Neural cell (in vitro differentiated cells): ENCODE data around the gene HCN1. TPM values are rescaled to one million over a fixed set of nuclear protein-coding genes. Genes with fewer than 3 reads are reported as not detected.

ENCODE experiments used
- H2AFZ ChIP-seq: fragments of 200-600, 300-800 bp; sonication (generic), shearing (Covaris generic); 2 replicates; pipeline ENCODE4 v1.6.0; 2014; ENCODE audit warnings: low read depth, mild to moderate bottlenecking, antibody characterized with exemption, low read length, moderate library complexity
- H3F3A ChIP-seq: fragments of 200-600 bp; shearing (Covaris generic); 2 replicates; pipeline ENCODE4 v1.6.1; 2016; ENCODE audit warnings: mild to moderate bottlenecking, moderate library complexity, mixed read lengths, antibody characterized with exemption, low read length; ENCODE audit not compliant: insufficient read depth, poor library complexity, severe bottlenecking
- H3K27ac ChIP-seq: fragments of 200-600, 300-800 bp; sonication (generic), shearing (Covaris generic); 2 replicates; pipeline ENCODE4 v1.5.1; 2014; ENCODE audit warnings: mild to moderate bottlenecking, low read length, moderate library complexity
- H3K27me3 ChIP-seq: fragments of 300-800, 200-600 bp; sonication (generic), shearing (Covaris generic); 2 replicates; pipeline ENCODE4 v1.6.0; 2014; ENCODE audit warnings: mild to moderate bottlenecking, low read depth, low read length, moderate library complexity; ENCODE audit not compliant: insufficient read depth
- H3K36me3 ChIP-seq: fragments of 300-800, 200-600 bp; sonication (generic), shearing (Covaris generic); 2 replicates; pipeline ENCODE4 v1.5.1; 2014; ENCODE audit warnings: mild to moderate bottlenecking, antibody characterized with exemption, low read length, moderate library complexity; ENCODE audit not compliant: insufficient read depth
- H3K4me2 ChIP-seq: fragments of 300-800, 200-600 bp; sonication (generic), shearing (Covaris generic); 2 replicates; pipeline ENCODE4 v1.6.0; 2014; ENCODE audit warnings: mild to moderate bottlenecking, low read length
- H3K4me3 ChIP-seq: fragments of 300-800, 200-600 bp; sonication (generic), shearing (Covaris generic); 2 replicates; pipeline ENCODE4 v1.5.1; 2014; ENCODE audit warnings: mild to moderate bottlenecking, low read length, moderate library complexity
- H3K79me2 ChIP-seq: fragments of 200-600 bp; shearing (Covaris generic); replicated peaks from 2 replicates; pipeline ENCODE4 v1.6.0; 2014; ENCODE audit warnings: mild to moderate bottlenecking, low read length, moderate library complexity; ENCODE audit not compliant: insufficient read depth
- H3K9ac ChIP-seq: fragments of 300-800, 200-600 bp; sonication (generic), shearing (Covaris generic); 2 replicates; pipeline ENCODE4 v1.6.1; 2016; ENCODE audit warnings: mild to moderate bottlenecking, low read length, mixed read lengths
- H3K9me2 ChIP-seq: fragments of 200-600 bp; shearing (Covaris generic); 2 replicates; pipeline ENCODE4 v1.6.1; 2016; ENCODE audit warnings: mild to moderate bottlenecking, low read length, mixed read lengths; ENCODE audit not compliant: insufficient read depth
- H3K9me3 ChIP-seq: fragments of 200-600, 300-800 bp; sonication (generic), shearing (Covaris generic); 2 replicates; pipeline ENCODE4 v1.6.1; 2016; ENCODE audit warnings: mild to moderate bottlenecking, mixed run types, low read length, moderate library complexity, mixed read lengths
- H4K20me1 ChIP-seq: fragments of 200-600 bp; shearing (Covaris generic); 2 replicates; pipeline ENCODE4 v1.6.1; 2016; ENCODE audit warnings: mild to moderate bottlenecking, mixed run types; ENCODE audit not compliant: insufficient read depth
- CTCF ChIP-seq: fragments of 450-650 bp; IDR thresholded peaks from 2 replicates; pipeline ENCODE4 v1.5.1; 2014; ENCODE audit warnings: antibody characterized with exemption, mild to moderate bottlenecking, moderate library complexity; ENCODE audit not compliant: poor library complexity, severe bottlenecking
- EP300 ChIP-seq: fragments of 450-650 bp; conservative IDR thresholded peaks from 2 replicates; pipeline ENCODE4 v1.6.1; 2014; ENCODE audit warnings: antibody characterized with exemption, mild to moderate bottlenecking, moderate library complexity; ENCODE audit not compliant: poor library complexity, severe bottlenecking
- EZH2 ChIP-seq: fragments of 200-600, 300-800 bp; shearing (Covaris generic), sonication (generic); IDR thresholded peaks from 2 replicates; pipeline ENCODE4 v1.6.1; 2014; ENCODE audit warnings: antibody characterized with exemption, low read length, borderline replicate concordance, mild to moderate bottlenecking; ENCODE audit not compliant: insufficient read depth, poor library complexity, severe bottlenecking
- MXI1 ChIP-seq: fragments of 450-650 bp; conservative IDR thresholded peaks from 2 replicates; pipeline ENCODE4 v1.6.1; 2014; ENCODE audit warnings: antibody characterized with exemption, mild to moderate bottlenecking; ENCODE audit not compliant: poor library complexity, severe bottlenecking
- POLR2AphosphoS5 ChIP-seq: IDR thresholded peaks from 2 replicates; pipeline ENCODE4 v1.6.1; 2012
- RAD21 ChIP-seq: fragments of 450-650 bp; conservative IDR thresholded peaks from 2 replicates; pipeline ENCODE4 v1.6.1; 2014; ENCODE audit warnings: antibody characterized with exemption, mild to moderate bottlenecking, moderate library complexity
- SMC3 ChIP-seq: fragments of 450-650 bp; conservative IDR thresholded peaks from 2 replicates; pipeline ENCODE4 v1.6.1; 2014; ENCODE audit warnings: antibody characterized with exemption, mild to moderate bottlenecking, moderate library complexity; ENCODE audit not compliant: poor library complexity
- TAF1 ChIP-seq: IDR thresholded peaks from 2 replicates; pipeline ENCODE4 v1.6.1; 2012; ENCODE audit warnings: low read depth
- polyA plus RNA-seq: library from polyadenylated mRNA; depleted of rRNA; stranded (reverse); fragments of >200 nt; gene quantifications from 2 replicates; pipeline ENCODE4 v1.2.3, GENCODE V29; 2014
- TF ChIP-seq, protein P1 (sequence below): IDR thresholded peaks from 2 replicates; pipeline ENCODE4 v1.6.1; 2012; ENCODE audit warnings: borderline replicate concordance

The HCN1 gene
- polyA plus RNA-seq, 1 donor from 2014 or later, result 1.4 TPM

GRCh38 chr5:45410304-45410995 is 285.7 kb downstream of the HCN1 start:
- no peak overlapping the region for H2AFZ ChIP-seq

DNA sequence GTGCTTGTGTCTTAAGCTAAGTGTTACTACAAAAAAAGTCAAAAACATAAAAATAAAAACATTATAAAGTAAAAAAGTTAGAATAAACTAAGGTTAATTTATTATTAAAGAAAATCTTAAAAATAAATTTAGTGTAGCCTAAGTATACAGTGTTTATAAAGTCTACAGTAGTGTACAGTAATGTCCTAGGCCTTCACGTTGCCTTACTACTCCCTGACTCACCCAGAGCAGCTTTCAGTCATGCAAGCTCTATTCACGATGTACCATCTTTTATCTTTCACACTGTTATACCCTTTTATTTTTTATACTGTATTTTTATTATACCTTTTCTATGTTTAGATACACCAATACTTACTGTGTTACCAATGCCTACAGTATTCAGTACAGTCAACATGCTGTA is 288.1 kb downstream of the HCN1 start:
- Histone ChIP-seq H2AFZ (no peak overlapping the region), H3K9me2 (no peaks in the 10 kb centered on the region), H3K9me3 (no peaks in the 10 kb centered on the region), H3K4me3 (no peak overlapping the region), H3K4me2 (no peak overlapping the region), H3K79me2 (no peaks in the 10 kb centered on the region), H3K36me3 (no peaks in the 10 kb centered on the region), H3K9ac (no peak overlapping the region), H3F3A (no peaks in the 10 kb centered on the region), H4K20me1 (no peaks in the 10 kb centered on the region), H3K27me3 (no peaks in the 10 kb centered on the region), H3K27ac (no peak overlapping the region)
- no peak for TF ChIP-seq CTCF
- TF ChIP-seq MXI1, result no peak
- TF ChIP-seq EZH2, result no peak
- no peak for TF ChIP-seq SMC3
- TF ChIP-seq EP300, result no peak
- TF ChIP-seq TAF1, result no peak
- no peak for TF ChIP-seq RAD21
- TF ChIP-seq POLR2AphosphoS5, result no peak

More at GRCh38 chr5:45410304-45410995, 285.7 kb downstream of the HCN1 start:
- no peak overlapping the region for H3K27ac ChIP-seq
- no peak overlapping the region for H3K4me2 ChIP-seq
- H3K9me2 ChIP-seq, result no peaks in the 10 kb centered on the region
- no peak overlapping the region for H3K4me3 ChIP-seq
- H3K27me3 ChIP-seq, result no peaks in the 10 kb centered on the region
- H3K36me3 ChIP-seq, result no peaks in the 10 kb centered on the region
- no peaks in the 10 kb centered on the region for H3K79me2 ChIP-seq
- no peaks in the 10 kb centered on the region for H4K20me1 ChIP-seq
- H3K9me3 ChIP-seq, result no peaks in the 10 kb centered on the region
- TF ChIP-seq, protein P1, sequence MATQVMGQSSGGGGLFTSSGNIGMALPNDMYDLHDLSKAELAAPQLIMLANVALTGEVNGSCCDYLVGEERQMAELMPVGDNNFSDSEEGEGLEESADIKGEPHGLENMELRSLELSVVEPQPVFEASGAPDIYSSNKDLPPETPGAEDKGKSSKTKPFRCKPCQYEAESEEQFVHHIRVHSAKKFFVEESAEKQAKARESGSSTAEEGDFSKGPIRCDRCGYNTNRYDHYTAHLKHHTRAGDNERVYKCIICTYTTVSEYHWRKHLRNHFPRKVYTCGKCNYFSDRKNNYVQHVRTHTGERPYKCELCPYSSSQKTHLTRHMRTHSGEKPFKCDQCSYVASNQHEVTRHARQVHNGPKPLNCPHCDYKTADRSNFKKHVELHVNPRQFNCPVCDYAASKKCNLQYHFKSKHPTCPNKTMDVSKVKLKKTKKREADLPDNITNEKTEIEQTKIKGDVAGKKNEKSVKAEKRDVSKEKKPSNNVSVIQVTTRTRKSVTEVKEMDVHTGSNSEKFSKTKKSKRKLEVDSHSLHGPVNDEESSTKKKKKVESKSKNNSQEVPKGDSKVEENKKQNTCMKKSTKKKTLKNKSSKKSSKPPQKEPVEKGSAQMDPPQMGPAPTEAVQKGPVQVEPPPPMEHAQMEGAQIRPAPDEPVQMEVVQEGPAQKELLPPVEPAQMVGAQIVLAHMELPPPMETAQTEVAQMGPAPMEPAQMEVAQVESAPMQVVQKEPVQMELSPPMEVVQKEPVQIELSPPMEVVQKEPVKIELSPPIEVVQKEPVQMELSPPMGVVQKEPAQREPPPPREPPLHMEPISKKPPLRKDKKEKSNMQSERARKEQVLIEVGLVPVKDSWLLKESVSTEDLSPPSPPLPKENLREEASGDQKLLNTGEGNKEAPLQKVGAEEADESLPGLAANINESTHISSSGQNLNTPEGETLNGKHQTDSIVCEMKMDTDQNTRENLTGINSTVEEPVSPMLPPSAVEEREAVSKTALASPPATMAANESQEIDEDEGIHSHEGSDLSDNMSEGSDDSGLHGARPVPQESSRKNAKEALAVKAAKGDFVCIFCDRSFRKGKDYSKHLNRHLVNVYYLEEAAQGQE, result no peak
- TF ChIP-seq EZH2 (no peak), MXI1 (no peak), EP300 (no peak), SMC3 (no peak), POLR2AphosphoS5 (no peak), RAD21 (no peak), TAF1 (no peak), CTCF (no peak)
- no peak overlapping the region for H3K9ac ChIP-seq
- H3F3A ChIP-seq, result no peaks in the 10 kb centered on the region
